HepG2 (cell line): ENCODE measurements around the gene ELP5. TPM values are rescaled to one million over a fixed set of nuclear protein-coding genes. Genes with fewer than 3 reads are reported as not detected.
A peak's percentile ranks its signal among the peaks of the same experiment; 100 is the strongest.

Experiments
- AHR ChIP-seq: IDR thresholded peaks from 2 replicates; pipeline ENCODE4 v1.6.1; 2018; ENCODE audit warnings: missing genetic modification reagents, missing compliant biosample characterization
- DRAP1 ChIP-seq: IDR thresholded peaks from 2 replicates; pipeline ENCODE4 v1.6.1; 2016; ENCODE audit warnings: missing genetic modification reagents, missing compliant biosample characterization
- EEA1 ChIP-seq: sonication (generic); formaldehyde crosslinking; IDR thresholded peaks from 2 replicates; pipeline ENCODE4 v1.5.1; 2020; ENCODE audit warnings: mild to moderate bottlenecking, missing genetic modification reagents, borderline replicate concordance
- GATAD2A ChIP-seq: IDR thresholded peaks from 2 replicates; pipeline ENCODE4 v1.6.1; 2016
- HDAC6 ChIP-seq: fragments of 200-600 bp; sonication (generic); IDR thresholded peaks from 2 replicates; pipeline ENCODE4 v1.7.0; 2017; ENCODE audit warnings: mild to moderate bottlenecking, antibody characterized with exemption, low read length, low read depth
- POGZ ChIP-seq: sonication (generic); formaldehyde crosslinking; IDR thresholded peaks from 2 replicates; pipeline ENCODE4 v1.4.0; 2020; ENCODE audit warnings: mild to moderate bottlenecking, missing genetic modification reagents
- SOX6 ChIP-seq, 2 experiments: fragments of 450-650 bp in 1 of 2; sonication (generic) in 1 of 2; formaldehyde crosslinking in 1 of 2; IDR thresholded peaks; 2 replicates each; pipeline versions ENCODE4 v1.4.0 to v1.6.1; 2017 to 2020; ENCODE audit warnings: antibody characterized with exemption in 1 of 2, mild to moderate bottlenecking in 1 of 2, missing genetic modification reagents in 1 of 2
- ZBTB10 ChIP-seq: sonication (generic); formaldehyde crosslinking; IDR thresholded peaks from 2 replicates; pipeline ENCODE4 v1.4.0; 2020; ENCODE audit warnings: missing genetic modification reagents, borderline replicate concordance
- ZBTB25 ChIP-seq: IDR thresholded peaks from 2 replicates; pipeline ENCODE4 v1.6.1; 2018; ENCODE audit warnings: missing genetic modification reagents
- ZNF224 ChIP-seq: sonication (generic); formaldehyde crosslinking; IDR thresholded peaks from 2 replicates; pipeline ENCODE4 v1.5.0; 2020; ENCODE audit warnings: mild to moderate bottlenecking, missing genetic modification reagents
- ZNF24 ChIP-seq: fragments of 450-650 bp; IDR thresholded peaks from 2 replicates; pipeline ENCODE4 v1.6.1; 2017; ENCODE audit warnings: antibody characterized with exemption, mild to moderate bottlenecking
- ZNF263 ChIP-seq: sonication (generic); formaldehyde crosslinking; IDR thresholded peaks from 2 replicates; pipeline ENCODE4 v1.4.0; 2020; ENCODE audit warnings: missing genetic modification reagents
- ZNF362 ChIP-seq: sonication (generic); formaldehyde crosslinking; IDR thresholded peaks from 2 replicates; pipeline ENCODE4 v1.4.0; 2020; ENCODE audit warnings: missing genetic modification reagents, mild to moderate bottlenecking, borderline replicate concordance
- ZNF562 ChIP-seq: sonication (generic); formaldehyde crosslinking; IDR thresholded peaks from 2 replicates; pipeline ENCODE4 v1.8.0; 2022; ENCODE audit warnings: missing genetic modification reagents, borderline replicate concordance
- ZNF839 ChIP-seq: sonication (generic); formaldehyde crosslinking; IDR thresholded peaks from 2 replicates; pipeline ENCODE4 v1.4.0; 2020; ENCODE audit warnings: missing genetic modification reagents, mild to moderate bottlenecking, borderline replicate concordance
- polyA plus RNA-seq, 8 experiments: library from polyadenylated mRNA; depleted of rRNA in 3 of 8; stranded (reverse) in 7 of 8; unstranded in 1 of 8; fragments of >200 nt; fragmentation: Illumina TruSeq in 4 of 8; extraction: Trizol in 4 of 8; gene quantifications; 2 replicates each; pipeline versions ENCODE4 v1.2.1 to v1.2.3, GENCODE V29; 2011 to 2016; ENCODE audit warnings: low read depth in 4 of 8, missing spikeins in 1 of 8, mixed read lengths in 1 of 8; ENCODE audit not compliant: insufficient read depth in 1 of 8
- total RNA-seq, 5 experiments: library from RNA; depleted of rRNA; stranded (reverse); fragments of >200 nt; fragmentation: Illumina TruSeq; extraction: Trizol; gene quantifications; 2 replicates each; pipeline ENCODE4 v1.2.3, GENCODE V29; 2016; ENCODE audit warnings: low read depth in 1 of 5
- TF ChIP-seq, protein P1 (sequence below): sonication (generic); formaldehyde crosslinking; IDR thresholded peaks from 2 replicates; pipeline ENCODE4 v1.8.0; 2022; ENCODE audit warnings: missing genetic modification reagents, low read depth, mild to moderate bottlenecking, borderline replicate concordance
- TF ChIP-seq, protein P2 (sequence below): sonication (generic); formaldehyde crosslinking; IDR thresholded peaks from 2 replicates; pipeline ENCODE4 v1.9.0; 2022; ENCODE audit warnings: low read depth, missing genetic modification reagents
- TF ChIP-seq, protein P3 (sequence below): sonication (generic); formaldehyde crosslinking; IDR thresholded peaks from 2 replicates; pipeline ENCODE4 v1.4.0; 2020; ENCODE audit warnings: mild to moderate bottlenecking, missing genetic modification reagents

The ELP5 gene
- total and polyA plus RNA-seq, 2 of the 13 experiments (the other 11 are each of a cell fraction or from before 2014, with no cell fraction given): 67.6 to 69.8 TPM

DNA sequence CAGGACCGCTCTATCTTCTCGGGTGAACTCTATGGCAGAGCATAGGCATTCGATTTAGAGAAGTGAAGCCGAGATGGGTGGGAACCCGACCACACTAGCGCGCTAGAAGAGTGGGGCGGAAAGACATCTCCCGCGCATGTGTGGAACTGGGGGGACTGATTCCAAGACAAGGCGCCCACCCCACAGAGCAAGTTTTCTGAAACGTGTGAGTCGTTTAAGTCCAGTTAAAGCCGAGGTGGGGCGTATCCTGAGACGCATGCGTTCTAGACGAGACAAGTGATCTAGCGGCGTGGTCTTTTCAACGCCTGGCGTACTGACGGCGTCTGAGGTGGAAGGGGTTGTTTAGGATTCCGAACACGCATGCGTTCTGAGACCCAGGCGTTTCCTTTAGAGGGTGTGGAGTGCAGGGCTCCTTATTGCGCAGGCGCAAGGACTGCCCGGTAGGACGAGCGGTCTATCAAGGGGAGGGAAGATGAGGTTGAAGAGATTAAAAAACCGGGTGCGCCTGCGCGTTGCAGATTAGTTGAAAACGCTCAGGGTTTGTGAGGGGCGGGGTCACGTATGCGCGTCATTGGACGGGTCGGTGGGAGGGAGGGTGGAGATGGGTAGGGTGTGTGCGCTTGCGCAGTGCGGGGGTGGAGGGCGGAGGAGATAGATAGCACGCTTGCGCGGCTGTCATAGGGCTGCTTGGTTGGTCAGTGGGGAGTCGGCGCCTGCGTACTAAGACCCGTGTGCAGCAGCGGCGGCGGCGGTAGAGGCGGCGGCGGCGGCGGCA, 55.1 kb downstream of the ELP5 start, which contains the start of gene EIF5A (continued):
- TF ChIP-seq ZBTB25: peak; percentile 86
- no peak for TF ChIP-seq HDAC6
- TF ChIP-seq, protein P1, sequence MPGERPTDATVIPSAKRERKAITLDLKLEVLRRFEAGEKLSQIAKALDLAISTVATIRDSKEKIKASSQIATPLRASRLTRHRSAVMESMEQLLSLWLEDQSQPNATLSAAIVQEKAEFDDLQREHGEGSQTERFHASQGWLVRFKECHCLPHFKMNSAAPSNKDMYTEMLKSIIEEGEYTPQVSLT (CRISPR knock-in tag): no peak
- TF ChIP-seq SOX6 (IDR thresholded peaks at IDR 0.05): no peak
- peak; percentile 54; the same call in 1 of the 2 replicates for TF ChIP-seq SOX6 (CRISPR knock-in tag; IDR thresholded peaks at IDR 0.05)
- no peak for TF ChIP-seq AHR
- TF ChIP-seq POGZ: no peak
- no peak for TF ChIP-seq ZNF224 (CRISPR knock-in tag)
- TF ChIP-seq ZNF263 (CRISPR knock-in tag): no peak
- peak; percentile 71 for TF ChIP-seq DRAP1
- no peak for TF ChIP-seq ZNF24
- no peak; the same call in 1 of the 2 replicates for TF ChIP-seq ZNF362 (CRISPR knock-in tag)
- peak; percentile 46; the same call in 1 of the 2 replicates for TF ChIP-seq GATAD2A (CRISPR knock-in tag)
- TF ChIP-seq, protein P2, sequence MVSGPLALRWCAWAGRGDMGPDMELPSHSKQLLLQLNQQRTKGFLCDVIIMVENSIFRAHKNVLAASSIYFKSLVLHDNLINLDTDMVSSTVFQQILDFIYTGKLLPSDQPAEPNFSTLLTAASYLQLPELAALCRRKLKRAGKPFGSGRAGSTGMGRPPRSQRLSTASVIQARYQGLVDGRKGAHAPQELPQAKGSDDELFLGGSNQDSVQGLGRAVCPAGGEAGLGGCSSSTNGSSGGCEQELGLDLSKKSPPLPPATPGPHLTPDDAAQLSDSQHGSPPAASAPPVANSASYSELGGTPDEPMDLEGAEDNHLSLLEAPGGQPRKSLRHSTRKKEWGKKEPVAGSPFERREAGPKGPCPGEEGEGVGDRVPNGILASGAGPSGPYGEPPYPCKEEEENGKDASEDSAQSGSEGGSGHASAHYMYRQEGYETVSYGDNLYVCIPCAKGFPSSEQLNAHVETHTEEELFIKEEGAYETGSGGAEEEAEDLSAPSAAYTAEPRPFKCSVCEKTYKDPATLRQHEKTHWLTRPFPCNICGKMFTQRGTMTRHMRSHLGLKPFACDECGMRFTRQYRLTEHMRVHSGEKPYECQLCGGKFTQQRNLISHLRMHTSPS (CRISPR knock-in tag): no peak
- TF ChIP-seq EEA1: no peak
- TF ChIP-seq ZBTB10: no peak
- no peak for TF ChIP-seq ZNF839
- no peak for TF ChIP-seq ZNF562
- TF ChIP-seq, protein P3, sequence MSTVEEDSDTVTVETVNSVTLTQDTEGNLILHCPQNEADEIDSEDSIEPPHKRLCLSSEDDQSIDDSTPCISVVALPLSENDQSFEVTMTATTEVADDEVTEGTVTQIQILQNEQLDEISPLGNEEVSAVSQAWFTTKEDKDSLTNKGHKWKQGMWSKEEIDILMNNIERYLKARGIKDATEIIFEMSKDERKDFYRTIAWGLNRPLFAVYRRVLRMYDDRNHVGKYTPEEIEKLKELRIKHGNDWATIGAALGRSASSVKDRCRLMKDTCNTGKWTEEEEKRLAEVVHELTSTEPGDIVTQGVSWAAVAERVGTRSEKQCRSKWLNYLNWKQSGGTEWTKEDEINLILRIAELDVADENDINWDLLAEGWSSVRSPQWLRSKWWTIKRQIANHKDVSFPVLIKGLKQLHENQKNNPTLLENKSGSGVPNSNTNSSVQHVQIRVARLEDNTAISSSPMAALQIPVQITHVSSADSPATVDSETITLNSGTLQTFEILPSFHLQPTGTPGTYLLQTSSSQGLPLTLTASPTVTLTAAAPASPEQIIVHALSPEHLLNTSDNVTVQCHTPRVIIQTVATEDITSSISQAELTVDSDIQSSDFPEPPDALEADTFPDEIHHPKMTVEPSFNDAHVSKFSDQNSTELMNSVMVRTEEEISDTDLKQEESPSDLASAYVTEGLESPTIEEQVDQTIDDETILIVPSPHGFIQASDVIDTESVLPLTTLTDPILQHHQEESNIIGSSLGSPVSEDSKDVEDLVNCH (CRISPR knock-in tag): no peak
